ENCODE data around the gene PDCD1LG2. TPM values are rescaled to one million over a fixed set of nuclear protein-coding genes. Genes with fewer than 3 reads are reported as not detected.

Gene PDCD1LG2
- total RNA-seq, 1 donor from 2014 or later = not detected

- no peak overlapping the region for H3K4me3 Mint-ChIP-seq (ENCODE audit: unreplicated experiment)
- H3K27me3 Mint-ChIP-seq (ENCODE audit: unreplicated experiment) = no peaks in the 10 kb centered on the region
- peaks cover 7% of the 10 kb centered on the region for H3K4me1 Mint-ChIP-seq (ENCODE audit: unreplicated experiment)
- DNase-seq (ENCODE audit: low spot score) = no peak
- no peaks in the 10 kb centered on the region for H3K9me3 Mint-ChIP-seq (ENCODE audit: unreplicated experiment)
- TF ChIP-seq, protein P1, sequence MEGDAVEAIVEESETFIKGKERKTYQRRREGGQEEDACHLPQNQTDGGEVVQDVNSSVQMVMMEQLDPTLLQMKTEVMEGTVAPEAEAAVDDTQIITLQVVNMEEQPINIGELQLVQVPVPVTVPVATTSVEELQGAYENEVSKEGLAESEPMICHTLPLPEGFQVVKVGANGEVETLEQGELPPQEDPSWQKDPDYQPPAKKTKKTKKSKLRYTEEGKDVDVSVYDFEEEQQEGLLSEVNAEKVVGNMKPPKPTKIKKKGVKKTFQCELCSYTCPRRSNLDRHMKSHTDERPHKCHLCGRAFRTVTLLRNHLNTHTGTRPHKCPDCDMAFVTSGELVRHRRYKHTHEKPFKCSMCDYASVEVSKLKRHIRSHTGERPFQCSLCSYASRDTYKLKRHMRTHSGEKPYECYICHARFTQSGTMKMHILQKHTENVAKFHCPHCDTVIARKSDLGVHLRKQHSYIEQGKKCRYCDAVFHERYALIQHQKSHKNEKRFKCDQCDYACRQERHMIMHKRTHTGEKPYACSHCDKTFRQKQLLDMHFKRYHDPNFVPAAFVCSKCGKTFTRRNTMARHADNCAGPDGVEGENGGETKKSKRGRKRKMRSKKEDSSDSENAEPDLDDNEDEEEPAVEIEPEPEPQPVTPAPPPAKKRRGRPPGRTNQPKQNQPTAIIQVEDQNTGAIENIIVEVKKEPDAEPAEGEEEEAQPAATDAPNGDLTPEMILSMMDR (IDR thresholded peaks at IDR 0.05; ENCODE audit: unreplicated experiment) = no peak
- no peaks in the 10 kb centered on the region for H3K36me3 Mint-ChIP-seq (ENCODE audit: low read depth, unreplicated experiment)
- H3K27ac Mint-ChIP-seq (ENCODE audit: unreplicated experiment) = no peak overlapping the region
These were observed 33.8 kb downstream of the PDCD1LG2 start for GRCh38 chr9:5543875-5544702.

- Mint-ChIP-seq H3K27ac (ENCODE audit: unreplicated experiment) (no peak overlapping the region), H3K27me3 (ENCODE audit: unreplicated experiment) (no peaks in the 10 kb centered on the region), H3K36me3 (ENCODE audit: low read depth, unreplicated experiment) (no peaks in the 10 kb centered on the region), H3K4me3 (ENCODE audit: unreplicated experiment) (no peak overlapping the region), H3K9me3 (ENCODE audit: unreplicated experiment) (no peaks in the 10 kb centered on the region), H3K4me1 (ENCODE audit: unreplicated experiment) (no peaks in the 10 kb centered on the region)
- TF ChIP-seq, protein P1 (IDR thresholded peaks at IDR 0.05; ENCODE audit: unreplicated experiment) = no peak
- DNase-seq (ENCODE audit: low spot score) = no peak
These were observed 39.6 kb downstream of the PDCD1LG2 start for GRCh38 chr9:5549658-5550650.

DNA sequence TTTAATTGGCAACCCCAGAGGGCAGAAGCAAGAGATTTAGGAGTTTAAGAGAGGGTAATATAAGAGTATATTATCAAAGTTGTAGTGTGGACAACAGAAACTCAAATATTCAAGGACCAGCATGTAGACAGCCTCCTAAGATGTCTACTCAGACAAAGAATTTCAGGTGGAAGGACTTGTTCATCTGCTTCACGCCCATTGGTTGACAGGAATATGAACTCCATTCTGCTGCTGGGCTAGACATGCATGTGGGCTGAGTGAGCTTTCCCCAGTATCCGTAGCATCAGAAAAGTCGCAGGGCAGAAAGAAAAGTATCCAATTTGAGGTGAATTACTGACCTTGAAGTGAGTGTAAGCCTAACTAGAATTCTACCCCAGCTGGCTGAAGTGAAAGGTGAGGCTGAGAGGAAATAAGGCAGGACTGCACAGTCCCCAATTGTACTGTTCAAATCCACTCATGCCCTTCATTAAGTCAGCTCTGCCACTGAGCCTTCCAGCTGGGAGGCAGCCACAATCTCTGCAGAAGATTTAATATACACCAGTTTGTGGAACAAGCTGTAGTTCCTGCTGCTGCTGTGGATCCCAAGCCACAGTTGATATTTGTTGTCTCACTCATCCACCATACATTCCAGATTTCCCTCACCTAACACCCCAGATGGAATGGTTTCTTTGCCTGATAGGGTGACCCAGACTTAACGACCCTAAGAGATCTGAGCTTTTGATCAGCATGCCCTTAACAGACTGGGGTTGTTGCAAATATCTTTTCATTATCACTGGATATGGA is 41.2 kb downstream of the PDCD1LG2 start:
- Mint-ChIP-seq H3K36me3 (ENCODE audit: low read depth, unreplicated experiment) (no peaks in the 10 kb centered on the region), H3K4me1 (ENCODE audit: unreplicated experiment) (no peaks in the 10 kb centered on the region), H3K27me3 (ENCODE audit: unreplicated experiment) (no peaks in the 10 kb centered on the region), H3K9me3 (ENCODE audit: unreplicated experiment) (no peaks in the 10 kb centered on the region), H3K4me3 (ENCODE audit: unreplicated experiment) (no peak overlapping the region), H3K27ac (ENCODE audit: unreplicated experiment) (no peak overlapping the region)
- DNase-seq (ENCODE audit: low spot score) = no peak
- TF ChIP-seq, protein P1 (IDR thresholded peaks at IDR 0.05; ENCODE audit: unreplicated experiment) = no peak

GRCh38 chr9:5552301-5552700 is 42.0 kb downstream of the PDCD1LG2 start:
- no peaks in the 10 kb centered on the region for H3K36me3 Mint-ChIP-seq (ENCODE audit: low read depth, unreplicated experiment)
- TF ChIP-seq, protein P1 (IDR thresholded peaks at IDR 0.05; ENCODE audit: unreplicated experiment) = no peak
- H3K27ac Mint-ChIP-seq (ENCODE audit: unreplicated experiment) = no peak overlapping the region
- no peaks in the 10 kb centered on the region for H3K27me3 Mint-ChIP-seq (ENCODE audit: unreplicated experiment)
- no peaks in the 10 kb centered on the region for H3K4me1 Mint-ChIP-seq (ENCODE audit: unreplicated experiment)
- no peak overlapping the region for H3K4me3 Mint-ChIP-seq (ENCODE audit: unreplicated experiment)
- H3K9me3 Mint-ChIP-seq (ENCODE audit: unreplicated experiment) = no peaks in the 10 kb centered on the region
- DNase-seq (ENCODE audit: low spot score) = no peak
